Measurements from ENCODE around the gene PRRG2. TPM values are rescaled to one million over a fixed set of nuclear protein-coding genes. Genes with fewer than 3 reads are reported as not detected.

Gene PRRG2
- total RNA-seq (2021; fragmentation: NEBNext Ultra II Directional; extraction: Animal tissue kit (Norgen Biotek cat#: 25700)) = under 1 TPM; 0.33 to 0.69 (median 0.42) TPM
- long read RNA-seq, partial matches to known transcripts = 1 of 1 reads
- long read RNA-seq, other reads (novel, unspliced or antisense) = 0 of 1 reads

- peaks cover 19% of the 10 kb centered on the region for H3K4me1 Mint-ChIP-seq (ENCODE audit: low read depth)
- peak within 1 kb of the TSS; percentile 99 for H3K4me3 Mint-ChIP-seq
- DNase-seq = no peak
- H3K27ac Mint-ChIP-seq = peak within 1 kb of the TSS; percentile 88
- no peaks in the 10 kb centered on the region for H3K36me3 Mint-ChIP-seq (ENCODE audit: low read depth)
- H3K27me3 Mint-ChIP-seq (ENCODE audit: insufficient read depth) = no peaks in the 10 kb centered on the region; the same call in 1 of the 2 replicates
- H3K9me3 Mint-ChIP-seq = no peaks in the 10 kb centered on the region
- no peak for TF ChIP-seq CTCF (IDR thresholded peaks at IDR 0.05)
These were observed at the start of gene PRRG2 for GRCh38 chr19:49581007-49581508. Gene PRRG2, plus strand, starts transcription at chr19:49581316. Its CDS starts 1,904 bp downstream, at chr19:49583220.

GRCh38 chr19:49533551-49534488, 47.3 kb upstream of the PRRG2 start:
- H3K27ac Mint-ChIP-seq = peak overlapping the region; percentile 70

GRCh38 chr19:49534632-49535385, 46.3 kb upstream of the PRRG2 start:
- Mint-ChIP-seq H3K9me3 (no peaks in the 10 kb centered on the region), H3K4me1 (ENCODE audit: low read depth) (peaks cover 14% of the 10 kb centered on the region), H3K36me3 (ENCODE audit: low read depth) (peaks cover 21% of the 10 kb centered on the region; the same call in 1 of the 2 replicates), H3K27ac (peak overlapping the region; percentile 17; the same call in 1 of the 2 replicates), H3K27me3 (ENCODE audit: insufficient read depth) (peaks cover 9% of the 10 kb centered on the region), H3K4me3 (no peak overlapping the region)
- DNase-seq = no peak
- TF ChIP-seq CTCF (IDR thresholded peaks at IDR 0.05) = no peak

More at GRCh38 chr19:49533551-49534488, 47.3 kb upstream of the PRRG2 start:
- peaks cover 25% of the 10 kb centered on the region; the same call in 1 of the 2 replicates for H3K36me3 Mint-ChIP-seq (ENCODE audit: low read depth)
- no peaks in the 10 kb centered on the region for H3K9me3 Mint-ChIP-seq
- no peak for DNase-seq
- peaks cover 22% of the 10 kb centered on the region for H3K4me1 Mint-ChIP-seq (ENCODE audit: low read depth)
- H3K4me3 Mint-ChIP-seq = peak overlapping the region; percentile 69
- peaks cover 9% of the 10 kb centered on the region for H3K27me3 Mint-ChIP-seq (ENCODE audit: insufficient read depth)
- 0 out of 2 replicates have a peak, but pooled peaks have one; percentile 23 for TF ChIP-seq CTCF (IDR thresholded peaks at IDR 0.05)

- H3K4me3 Mint-ChIP-seq = no peak overlapping the region
These were observed 44.1 kb upstream of the PRRG2 start for GRCh38 chr19:49536921-49537462.

More at GRCh38 chr19:49536921-49537462, 44.1 kb upstream of the PRRG2 start:
- Mint-ChIP-seq H3K27ac (no peak overlapping the region), H3K27me3 (ENCODE audit: insufficient read depth) (peaks cover 9% of the 10 kb centered on the region), H3K36me3 (ENCODE audit: low read depth) (peaks cover 17% of the 10 kb centered on the region; the same call in 1 of the 2 replicates), H3K4me1 (ENCODE audit: low read depth) (peaks cover 14% of the 10 kb centered on the region), H3K9me3 (no peaks in the 10 kb centered on the region)
- no peak for TF ChIP-seq CTCF (IDR thresholded peaks at IDR 0.05)
- DNase-seq = no peak

Measured in HFFc6 (cell line).